Activated gamma-delta T cell (primary cell): Measurements from ENCODE around the gene EPHA4.
"Not testable (repeated sequence)": the region's sequence is repeated elsewhere in the genome, so short reads cannot be mapped to it uniquely, and the experiment has no call there.

Experiments used
- DNase-seq: peaks from one replicate; lab custom pipeline; 2025; lab: John Stamatoyannopoulos, UW

Gene EPHA4

DNA sequence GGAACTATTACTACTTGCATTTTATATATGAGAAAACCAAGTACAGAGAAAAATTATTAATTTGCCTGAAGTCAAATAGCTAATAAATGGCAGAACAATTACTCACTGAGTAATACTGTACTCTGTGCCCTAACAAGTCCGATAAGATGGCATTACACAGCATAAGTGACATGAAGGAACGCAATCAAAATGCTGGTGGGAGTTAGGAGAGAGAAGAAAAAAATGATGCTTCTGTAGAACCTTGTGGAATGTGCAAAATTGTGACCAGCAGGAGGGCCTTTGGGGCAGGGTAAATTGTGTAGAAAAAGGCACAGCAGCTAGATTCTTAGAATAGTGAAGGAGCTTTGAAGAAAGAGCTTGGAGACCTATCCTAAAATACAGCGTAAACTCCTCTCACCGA is 32.9 kb downstream of the EPHA4 start:
- no peak for DNase-seq

DNA sequence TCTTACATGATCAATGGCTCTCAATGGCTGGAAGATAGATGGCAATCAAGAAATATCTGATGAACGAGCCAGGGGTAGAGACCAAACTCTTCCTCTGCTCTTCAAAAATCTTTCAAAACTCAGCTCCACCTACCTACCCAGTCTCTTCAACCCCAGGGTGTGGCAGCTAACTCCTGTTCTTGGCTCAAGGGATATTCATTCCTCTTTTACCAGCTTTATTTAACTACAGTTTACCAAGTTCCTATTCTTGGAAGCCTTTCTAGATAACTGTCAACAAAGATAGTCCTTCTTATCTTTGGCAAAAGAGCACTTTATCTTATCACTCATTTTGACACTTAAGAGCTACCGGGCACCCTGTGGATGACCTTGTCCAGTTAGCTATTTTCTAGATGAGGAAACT is 36.3 kb downstream of the EPHA4 start:
- DNase-seq, result no peak

DNA sequence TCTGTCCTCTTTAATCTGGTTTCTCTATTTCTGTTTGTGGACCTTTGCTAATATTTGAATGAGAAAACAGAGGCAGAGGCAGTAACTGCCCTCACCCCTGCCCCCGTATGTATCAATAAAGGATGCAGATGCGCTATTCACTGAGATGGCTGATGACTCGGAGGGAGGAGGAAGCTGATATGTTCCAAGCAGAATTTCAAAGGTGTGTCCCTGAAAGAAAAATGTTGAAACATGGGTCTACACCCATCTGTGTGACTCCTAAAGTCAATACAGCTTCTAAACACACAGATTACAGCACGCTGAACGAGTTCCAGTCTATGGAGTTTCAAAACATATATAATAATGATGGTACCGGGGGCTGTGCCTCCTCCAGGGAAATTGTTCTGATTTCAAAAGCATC is 38.8 kb downstream of the EPHA4 start:
- no peak for DNase-seq

DNA sequence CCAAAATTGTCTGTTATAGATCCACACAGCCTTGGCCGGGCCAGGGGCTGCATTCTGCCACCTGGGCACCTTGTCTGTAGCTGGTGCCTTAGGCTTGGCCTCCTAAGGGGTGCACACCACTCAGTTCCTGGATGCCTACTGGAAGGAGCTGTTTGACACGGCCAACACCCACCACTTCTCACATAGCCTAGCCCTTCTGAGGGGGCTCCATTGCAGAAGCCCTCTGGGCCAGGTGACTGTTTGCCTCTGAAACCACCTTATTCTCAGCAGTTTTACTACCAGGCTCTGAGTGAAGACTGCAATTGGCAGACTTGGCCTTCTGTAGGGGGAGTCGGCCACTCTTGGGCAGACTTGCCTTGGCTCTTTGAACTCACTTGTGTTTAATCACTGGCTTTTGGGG is 39.5 kb downstream of the EPHA4 start:
- DNase-seq, result no peak

DNA sequence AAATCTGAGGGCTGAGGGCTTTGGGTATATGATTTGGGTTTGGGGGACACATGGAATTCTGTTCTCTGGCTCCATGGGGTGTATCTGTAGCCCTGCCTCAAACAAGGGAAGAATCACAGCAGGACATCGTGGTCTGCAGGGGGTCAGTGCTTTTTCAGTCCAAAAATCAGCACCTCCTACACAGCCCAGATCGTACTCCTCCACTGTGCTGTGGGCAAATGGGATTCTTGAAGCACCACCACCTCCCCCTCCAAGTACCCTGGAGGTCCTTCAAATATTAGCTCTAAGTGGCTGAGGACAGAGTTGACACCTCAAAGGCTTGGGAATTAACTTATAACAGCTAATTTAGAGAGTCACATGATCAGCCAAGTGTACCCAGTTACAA is 41.5 kb downstream of the EPHA4 start:
- DNase-seq, result no peak

DNA sequence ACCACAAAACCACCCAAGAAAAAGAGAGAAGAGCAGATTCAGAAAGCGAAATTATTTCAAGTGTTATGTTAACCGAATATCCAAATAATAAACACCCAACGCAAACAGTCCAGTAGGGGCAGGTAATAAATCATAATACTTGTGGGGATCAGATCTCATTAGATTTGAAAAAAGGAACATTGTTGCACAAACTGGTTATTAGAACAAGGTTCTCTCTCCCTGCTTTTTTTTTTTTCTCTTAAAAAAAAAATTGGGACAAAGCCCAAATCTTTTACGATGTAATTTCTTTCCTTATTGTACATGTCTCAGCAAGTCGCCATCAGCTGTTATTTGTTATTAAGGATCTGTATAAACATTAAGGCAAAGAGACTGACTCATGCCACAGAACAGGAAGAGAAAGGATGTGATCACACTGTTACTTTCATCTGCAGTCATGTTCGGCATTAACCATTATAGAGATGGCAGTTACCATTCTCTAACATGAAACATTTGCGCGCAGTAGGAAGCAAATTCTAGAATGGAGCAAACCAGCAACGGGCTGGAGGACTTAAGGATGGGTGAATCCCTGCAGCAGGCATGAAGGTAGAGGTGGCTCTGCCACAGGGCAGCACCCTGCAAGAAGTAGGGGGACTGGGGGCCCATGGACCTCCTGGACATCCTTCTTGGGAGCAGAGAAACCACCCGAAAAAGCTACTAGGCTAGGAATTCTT is 42.0 kb downstream of the EPHA4 start:
- no peak for DNase-seq

DNA sequence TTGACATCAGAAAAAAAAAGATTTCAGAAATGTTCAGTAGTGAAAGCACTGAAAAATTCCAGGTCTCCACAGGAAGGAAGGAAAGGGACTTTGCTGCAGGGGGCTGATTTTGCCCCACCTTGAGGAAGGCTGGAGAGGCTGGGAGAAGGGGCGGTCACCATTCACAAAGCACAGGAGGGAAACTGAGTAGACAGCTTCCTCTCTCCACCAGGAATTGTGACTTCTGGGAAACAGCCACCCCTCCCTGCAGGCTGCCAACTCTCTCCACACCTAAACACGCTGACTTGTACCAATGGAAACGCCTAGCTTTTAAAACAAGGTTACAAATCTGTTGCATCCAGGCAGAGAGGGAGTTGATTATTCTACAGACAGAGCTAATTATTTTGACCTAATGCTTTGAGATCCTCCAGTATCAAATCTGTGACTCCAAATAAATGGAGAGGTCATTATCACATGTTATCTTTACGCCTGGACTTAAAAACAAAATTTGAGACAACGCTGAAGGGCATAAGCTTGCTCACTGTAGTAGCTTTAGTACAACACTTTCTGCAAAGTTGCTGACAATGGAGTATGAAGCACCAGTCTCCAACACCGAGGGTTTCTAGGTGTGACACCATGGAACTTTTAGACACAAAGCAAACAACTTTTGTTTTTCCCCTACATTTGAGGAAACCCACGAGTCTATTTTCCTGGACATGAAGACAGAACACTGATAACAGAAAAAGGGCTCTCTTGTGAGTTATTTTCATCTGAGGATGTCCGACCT is 42.7 kb downstream of the EPHA4 start:
- no peak for DNase-seq

DNA sequence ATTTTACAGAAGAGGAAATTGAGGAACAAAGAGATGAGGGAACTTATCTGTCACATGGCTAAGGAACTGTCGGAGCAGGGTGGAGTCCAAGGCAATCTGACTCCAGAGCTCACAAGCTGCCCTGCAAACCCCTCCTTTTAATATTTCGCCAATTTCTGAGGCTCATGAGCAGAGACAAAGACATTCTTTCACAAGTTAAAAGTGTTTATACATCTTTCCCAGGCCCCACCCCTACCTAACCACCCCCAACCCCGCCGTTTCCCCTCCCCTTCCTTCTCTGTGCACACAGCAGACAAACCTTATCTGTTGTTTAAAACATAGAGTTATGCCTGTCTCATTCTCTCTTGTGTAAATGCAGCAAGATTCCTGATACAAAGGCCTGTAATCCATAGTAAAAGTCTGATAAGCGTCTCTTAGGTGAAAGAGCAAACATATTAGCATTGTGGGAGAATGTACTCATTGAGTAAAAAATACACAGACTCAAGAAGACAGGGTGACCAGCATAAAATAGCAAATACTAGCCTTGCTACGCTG is 44.3 kb downstream of the EPHA4 start:
- no peak for DNase-seq

DNA sequence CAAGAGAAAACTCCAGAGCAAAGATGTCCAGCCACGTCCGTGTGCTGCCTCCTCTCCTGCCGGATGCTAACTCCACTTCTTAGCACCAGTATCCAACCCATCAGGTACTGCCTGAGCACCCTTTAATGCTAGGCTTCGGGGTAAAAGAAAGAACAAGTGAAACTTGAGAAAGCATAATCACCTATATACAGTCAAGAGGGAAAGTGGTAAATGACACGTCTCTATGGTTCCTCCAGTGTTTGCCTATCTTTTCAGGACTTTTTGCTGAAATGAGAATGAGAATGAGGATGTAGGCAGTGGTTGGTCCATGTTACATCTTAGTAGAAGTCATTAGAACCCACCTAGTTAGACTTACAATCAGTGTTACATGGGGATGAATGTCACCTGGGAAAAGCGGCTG is 47.9 kb downstream of the EPHA4 start:
- DNase-seq, result no peak

DNA sequence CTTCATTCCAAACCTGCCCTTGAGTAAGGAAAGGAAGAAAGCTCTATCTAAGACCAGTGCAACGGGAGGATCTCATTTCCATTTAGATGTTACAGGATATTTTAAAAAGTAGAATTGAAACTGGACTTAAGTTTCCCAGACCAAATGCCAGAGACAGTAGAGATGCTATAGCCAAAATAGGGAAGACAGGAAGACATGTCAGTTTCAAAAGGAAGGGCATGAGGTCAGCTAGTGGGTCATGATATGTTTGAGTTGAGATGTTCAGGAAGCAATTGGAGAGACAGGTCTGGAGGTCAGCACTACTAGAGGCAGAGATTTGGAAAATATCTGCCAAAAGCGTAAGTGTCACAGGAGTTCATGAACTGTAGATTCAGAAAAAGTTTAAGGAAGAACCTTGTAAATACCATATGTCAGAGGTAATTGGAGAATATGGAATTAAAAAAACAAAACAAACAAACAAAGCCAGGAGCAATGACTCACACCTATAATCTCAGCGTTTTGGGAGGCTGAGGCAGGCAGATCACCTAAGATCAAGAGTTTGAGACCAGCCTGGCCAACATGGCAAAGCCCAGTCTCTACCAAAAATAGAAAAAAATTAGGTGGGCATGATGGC is 50.8 kb downstream of the EPHA4 start:
- DNase-seq, result no peak

DNA sequence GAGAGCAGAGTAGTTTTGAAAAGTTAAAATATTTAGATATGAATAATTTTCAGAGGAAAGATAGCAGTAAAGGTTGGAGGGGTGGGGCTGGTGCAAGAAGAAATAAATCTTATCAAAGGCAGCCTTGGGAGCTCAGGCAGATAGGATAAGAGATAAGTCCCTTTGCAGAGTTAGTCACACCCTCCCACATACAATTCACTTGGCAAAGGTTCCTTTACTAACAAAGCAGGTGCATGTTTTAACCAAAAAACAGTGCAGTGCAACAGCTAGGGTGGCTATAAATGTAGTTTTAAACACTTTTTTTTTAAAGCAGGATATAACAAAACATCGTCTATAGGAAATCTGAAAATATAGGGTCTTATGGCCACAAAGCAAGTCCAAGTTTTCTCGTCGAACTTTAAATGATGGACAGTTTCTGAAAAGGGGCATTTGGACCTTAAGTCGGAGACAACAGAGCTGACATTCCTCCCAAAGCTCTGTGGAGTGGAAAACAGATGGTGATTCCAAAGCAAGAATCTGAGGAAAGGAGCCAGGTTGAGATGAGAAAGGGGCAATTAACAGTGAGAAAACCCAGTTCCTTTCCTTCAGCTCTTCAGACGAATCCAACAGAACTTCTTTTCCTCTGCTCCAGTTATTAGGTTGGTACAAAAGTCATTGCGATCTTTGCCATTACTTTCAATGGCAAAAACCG is 53.0 kb downstream of the EPHA4 start:
- DNase-seq, result no peak

DNA sequence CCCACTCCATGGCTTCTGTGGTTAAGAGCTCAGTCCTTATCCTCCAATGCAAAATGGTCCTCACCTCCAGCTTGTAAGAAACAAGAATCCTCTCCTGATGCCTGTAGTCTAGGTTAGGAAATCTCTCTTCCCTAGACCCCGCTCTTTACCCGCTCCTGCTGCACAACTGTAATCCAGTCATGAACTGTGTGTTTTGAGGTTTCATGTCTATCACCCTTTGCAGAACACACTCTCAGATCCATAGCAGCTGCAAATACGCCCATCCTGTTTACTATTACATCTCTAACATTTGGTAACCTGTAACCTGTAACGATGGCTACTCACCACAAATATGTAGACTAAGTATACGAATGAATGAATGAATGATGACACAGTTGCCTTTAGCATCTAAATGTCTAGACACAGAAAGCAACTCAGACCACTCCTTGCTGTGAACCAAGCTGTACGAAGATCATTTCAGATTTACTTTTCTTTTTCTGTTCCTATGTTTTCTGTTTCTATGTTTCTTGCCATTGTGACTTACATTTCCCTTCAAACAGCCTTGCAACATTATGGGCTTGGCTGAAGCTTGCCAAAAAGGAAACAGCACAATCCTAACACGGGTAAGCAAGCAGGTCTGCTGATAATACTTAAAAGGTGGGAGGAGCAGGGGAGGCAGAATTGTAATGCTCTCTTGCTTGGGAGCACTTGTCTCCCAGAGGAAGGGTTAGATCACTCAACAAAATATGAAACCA is 53.7 kb downstream of the EPHA4 start:
- DNase-seq, result no peak

DNA sequence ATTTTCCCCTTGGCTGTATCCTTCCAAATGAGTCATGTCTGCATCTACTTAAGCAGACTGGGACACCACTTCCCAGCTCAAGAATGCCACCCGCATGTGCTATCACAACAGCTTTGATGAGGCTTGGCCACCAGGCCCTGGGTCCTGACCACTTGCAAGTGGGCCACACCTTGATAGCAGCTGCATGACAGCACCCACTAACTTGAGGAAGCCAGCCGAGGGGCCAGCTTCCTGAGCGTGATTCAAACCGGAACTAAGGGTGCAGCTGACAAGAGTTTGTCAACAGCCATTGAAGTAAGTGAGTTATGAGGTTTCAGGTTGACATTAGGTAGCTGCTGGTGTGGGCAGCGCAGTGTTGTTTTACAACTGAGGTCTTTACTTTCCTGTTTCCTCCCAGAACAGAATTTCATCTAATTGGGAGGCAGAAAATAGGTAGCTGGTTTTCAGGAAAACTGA is 54.4 kb downstream of the EPHA4 start:
- DNase-seq, result peak; percentile 33

DNA sequence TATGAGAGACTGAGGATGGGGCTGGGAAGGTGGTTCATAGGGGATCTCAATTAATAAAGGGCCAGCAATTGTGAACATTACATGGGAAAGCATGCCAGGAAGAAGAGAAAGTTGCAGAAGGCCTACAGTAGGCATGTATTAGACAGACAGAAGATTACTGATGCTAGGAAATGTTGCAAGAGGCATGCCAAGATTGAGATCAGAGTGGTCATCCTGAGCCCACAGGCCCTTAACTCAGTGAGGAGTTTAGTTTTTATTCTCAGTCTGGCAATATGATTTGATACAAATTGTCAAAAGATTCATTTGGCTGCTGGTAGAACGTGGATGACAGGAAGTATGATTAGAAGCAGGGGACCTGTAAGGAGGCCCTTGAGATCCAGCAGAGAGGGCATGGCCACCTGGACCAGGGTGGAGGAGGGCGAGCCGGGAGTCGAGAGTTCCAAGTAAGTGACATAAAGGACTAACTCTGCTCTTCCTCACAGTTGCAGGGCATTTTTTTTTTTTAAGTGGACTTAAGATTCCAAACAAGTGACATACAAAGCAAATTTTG is 54.9 kb downstream of the EPHA4 start:
- DNase-seq, result no peak

DNA sequence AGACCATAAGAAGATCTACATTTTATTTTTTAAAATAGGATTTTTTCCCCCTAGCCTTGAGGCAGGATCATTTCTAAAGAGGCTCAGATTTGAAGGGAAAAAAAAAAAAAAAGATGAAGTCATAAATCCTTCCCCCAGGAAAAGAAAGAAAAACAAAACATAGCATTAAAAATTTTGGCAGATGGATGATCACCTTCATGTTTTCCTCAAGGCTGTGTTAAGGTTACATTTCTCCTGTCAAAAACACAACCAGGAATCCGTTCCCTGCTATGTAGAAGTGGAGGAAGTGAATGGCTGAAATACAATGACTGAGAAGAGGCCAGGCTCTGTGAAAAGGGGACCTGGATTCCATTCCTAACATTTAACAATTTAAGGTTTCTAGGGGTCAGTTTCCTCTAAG is 56.2 kb downstream of the EPHA4 start:
- DNase-seq, result no peak

DNA sequence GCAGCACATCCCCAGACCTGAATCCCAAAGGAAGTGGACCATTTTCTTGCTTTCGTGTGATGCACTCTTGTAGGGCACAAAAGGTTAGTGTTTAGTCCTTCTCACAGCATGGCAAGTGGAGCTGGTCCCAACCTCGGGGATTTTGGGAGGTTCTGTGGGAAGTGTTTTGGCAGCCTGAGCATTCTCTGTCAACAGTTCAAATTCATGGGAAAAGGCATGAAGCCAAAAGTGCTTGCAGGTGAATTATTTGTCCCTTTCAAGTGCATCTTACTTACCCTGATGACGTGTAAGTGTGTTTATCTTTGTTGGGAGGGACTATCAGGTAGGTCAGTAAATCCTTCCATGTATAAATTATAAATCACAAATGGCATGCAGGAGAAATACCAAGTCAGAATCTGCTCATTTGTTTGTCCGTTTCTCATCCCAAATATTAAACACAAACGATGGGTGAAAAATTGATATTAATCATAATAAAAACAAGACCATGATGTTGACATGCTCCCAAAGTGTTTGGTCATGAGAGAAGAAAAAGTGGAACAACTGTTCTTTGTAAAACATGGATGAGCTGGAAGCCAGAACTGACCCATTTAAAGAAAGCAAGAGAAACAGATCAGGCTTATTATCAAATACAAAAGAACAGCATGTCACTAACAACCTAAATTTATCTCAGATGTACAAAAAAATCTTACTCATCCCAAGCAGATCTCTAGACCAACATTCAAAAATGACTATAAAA is 57.6 kb downstream of the EPHA4 start:
- DNase-seq, result no peak

DNA sequence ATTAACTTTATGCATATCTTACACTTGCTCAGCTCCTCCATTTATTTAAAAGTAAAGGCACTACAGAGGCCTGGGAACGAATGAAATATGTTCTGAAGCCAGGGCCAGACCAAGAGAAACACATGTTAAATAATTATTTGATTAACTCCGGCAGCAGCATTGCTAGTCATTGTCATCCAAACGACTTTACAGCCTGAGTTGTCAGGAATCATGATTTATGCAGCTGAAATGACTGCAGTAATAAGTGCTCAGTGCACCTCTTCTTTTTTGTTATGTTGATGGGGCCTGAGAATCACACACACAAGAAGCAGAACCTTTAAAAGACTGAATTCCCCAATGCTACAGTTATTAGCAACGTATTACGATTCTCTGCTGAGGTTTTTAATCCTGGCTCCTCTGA is 58.9 kb downstream of the EPHA4 start:
- no peak for DNase-seq

DNA sequence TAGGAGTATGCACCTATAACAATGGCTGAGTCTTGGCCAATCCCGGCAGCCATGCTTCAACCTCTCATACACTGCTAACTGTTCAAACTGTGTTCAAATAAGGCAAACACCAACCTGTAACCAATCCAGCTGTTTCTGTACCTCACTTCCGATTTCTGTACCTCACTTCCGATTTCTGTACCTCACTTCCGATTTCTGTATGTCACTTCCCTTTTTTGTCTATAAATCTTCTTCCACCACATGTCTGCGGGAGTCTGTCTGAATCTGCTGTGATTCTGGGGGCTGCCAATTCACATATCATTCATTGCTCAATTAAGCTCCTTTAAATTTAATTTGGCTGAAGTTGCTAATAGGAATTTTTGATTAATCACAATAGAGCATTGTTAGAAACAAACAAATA is 60.8 kb downstream of the EPHA4 start:
- DNase-seq, result not testable (repeated sequence)

DNA sequence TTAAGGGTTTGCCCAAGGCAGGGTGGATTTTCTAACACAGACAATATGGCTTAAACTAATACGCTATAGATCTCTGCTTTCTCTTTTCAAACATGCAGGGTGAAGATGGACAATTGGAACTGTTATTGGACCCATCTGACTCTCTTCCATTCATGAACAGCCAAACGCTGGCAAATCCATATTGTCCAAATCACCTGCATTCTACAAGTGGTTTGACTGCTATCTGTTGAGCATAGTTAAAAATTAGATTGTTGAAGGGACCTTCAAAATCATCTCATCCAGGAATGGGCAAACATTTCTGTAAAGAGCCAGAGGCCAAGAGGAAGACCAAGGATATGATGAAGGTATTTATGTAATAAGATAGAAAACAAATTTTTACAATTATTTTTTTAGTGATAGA is 65.6 kb downstream of the EPHA4 start:
- DNase-seq, result no peak

DNA sequence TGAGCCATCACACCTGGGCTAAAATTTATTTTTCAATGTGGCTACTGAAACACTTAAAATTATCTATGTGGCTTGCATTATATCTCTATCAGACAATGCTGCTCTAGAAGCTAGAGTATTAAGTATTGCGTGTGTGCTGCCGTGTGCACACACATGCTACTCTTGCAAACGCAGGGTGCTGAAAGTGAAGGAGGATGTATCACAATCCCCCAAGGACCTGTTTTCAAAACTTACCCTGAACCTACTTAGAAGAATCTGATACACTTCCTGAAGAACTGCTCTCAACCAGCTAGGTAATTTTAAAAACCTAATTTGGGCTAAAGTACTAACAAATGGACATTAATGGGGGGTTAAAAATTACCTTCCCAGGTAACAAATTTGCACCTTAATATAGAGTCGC is 66.5 kb downstream of the EPHA4 start:
- no peak for DNase-seq

DNA sequence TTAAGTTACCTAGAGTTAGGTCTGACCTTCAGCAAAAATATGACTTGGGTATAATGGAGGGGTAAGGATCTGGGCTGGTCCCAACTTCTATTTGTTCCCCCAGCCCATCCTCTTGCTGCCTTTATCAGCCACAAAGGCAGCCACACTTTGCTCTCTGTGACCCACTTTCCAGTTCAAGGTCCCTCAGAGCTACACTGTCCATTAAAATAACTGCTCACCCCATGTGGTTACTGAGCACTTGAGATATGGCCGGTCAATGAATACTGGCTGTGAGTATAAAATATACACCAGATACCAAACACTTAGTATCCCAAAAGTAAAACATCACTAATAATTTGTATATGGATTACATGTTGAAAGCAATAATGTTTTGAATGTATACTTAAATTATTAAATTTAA is 67.2 kb downstream of the EPHA4 start:
- DNase-seq, result no peak
